B cell (primary cell): Measurements from ENCODE around the gene ZRANB3. TPM values are rescaled to one million over a fixed set of nuclear protein-coding genes. Genes with fewer than 3 reads are reported as not detected.

Source experiments
- ATAC-seq: fragments of 200-7000 bp; cut with Tn5 transposase; one replicate; pipeline ENCODE4 v1.10.0; 2021; ENCODE audit warnings: low read depth, mild to moderate bottlenecking, moderate number of reproducible peaks, moderate library complexity
- CTCF ChIA-PET: fragments of 350-600 bp; sonication (Branson Sonifier 250); formaldehyde crosslinking; loops from one replicate; lab custom pipeline; 2021; ENCODE audit warnings: antibody characterized with exemption, inconsistent platforms; lab: Charles Lee
- POLR2A ChIA-PET: fragments of 350-600 bp; sonication (Branson Sonifier 250); formaldehyde crosslinking; loops from one replicate; lab custom pipeline; 2021; ENCODE audit warnings: antibody characterized with exemption; lab: Charles Lee
- DNase-seq: peaks from one replicate; pipeline ENCODE4 v3.0.0; 2013
- H2AFZ ChIP-seq: 2 replicates; pipeline ENCODE4 v1.6.1; 2012; ENCODE audit warnings: mild to moderate bottlenecking, low read depth, low read length; ENCODE audit not compliant: insufficient read depth, poor library complexity, severe bottlenecking
- H3K27ac ChIP-seq, 2 donors: 1 replicate in 1 of 2; 2 replicates in 1 of 2; pipeline ENCODE4 v1.5.1; 2012 to 2013; ENCODE audit warnings: low read length in 2 of 2, mild to moderate bottlenecking in 2 of 2, moderate library complexity in 1 of 2
- H3K27me3 ChIP-seq, 4 experiments: fragments of 200-600 bp in 1 of 4; sonication (generic) in 1 of 4; replicated peaks in 1 of 4; 1 replicate in 2 of 4; 2 replicates in 2 of 4; pipeline versions ENCODE4 v1.6.1 to v1.7.0; 2013 to 2016; ENCODE audit warnings: low read length in 3 of 4, mild to moderate bottlenecking in 2 of 4, mixed read lengths in 1 of 4, moderate library complexity in 1 of 4; ENCODE audit not compliant: insufficient read depth in 4 of 4, control insufficient read depth in 3 of 4; ENCODE audit errors: control extremely low read depth in 1 of 4
- H3K36me3 ChIP-seq, 2 experiments: replicated peaks in 1 of 2; 1 replicate in 1 of 2; 2 replicates in 1 of 2; pipeline versions ENCODE4 v1.6.1 to v1.7.1; 2013; ENCODE audit warnings: low read length in 1 of 2; ENCODE audit not compliant: insufficient read depth in 2 of 2, control insufficient read depth in 1 of 2; ENCODE audit errors: control extremely low read depth in 1 of 2, extremely low read depth in 1 of 2
- H3K4me1 ChIP-seq, 2 donors: fragments of 200-600 bp in 1 of 2; sonication (generic) in 1 of 2; 1 replicate in 1 of 2; 2 replicates in 1 of 2; pipeline versions ENCODE4 v1.5.1 to v1.6.1; 2013 to 2017; ENCODE audit warnings: low read length in 2 of 2; ENCODE audit not compliant: control insufficient read depth in 2 of 2, insufficient read depth in 2 of 2
- H3K4me2 ChIP-seq: replicated peaks from 2 replicates; pipeline ENCODE3; 2012; ENCODE audit warnings: mild to moderate bottlenecking, low read depth, low read length; ENCODE audit not compliant: poor library complexity, severe bottlenecking
- H3K4me3 ChIP-seq, 5 experiments: fragments of 200-600 bp in 1 of 5; sonication (generic) in 1 of 5; 1 replicate in 3 of 5; 2 replicates in 2 of 5; pipeline versions ENCODE4 v1.5.1 to v1.7.0; 2011 to 2016; ENCODE audit warnings: low read length in 4 of 5, mild to moderate bottlenecking in 4 of 5, low read depth in 2 of 5, control low read depth in 1 of 5, moderate library complexity in 1 of 5; ENCODE audit not compliant: insufficient read depth in 1 of 5; ENCODE audit errors: control extremely low read depth in 1 of 5, extremely low read depth in 1 of 5
- H3K79me2 ChIP-seq: fragments of 200-600 bp; sonication (generic); one replicate; pipeline ENCODE4 v1.6.0; 2016; ENCODE audit warnings: low read length; ENCODE audit not compliant: control insufficient read depth, insufficient read depth
- H3K9ac ChIP-seq: fragments of 200-600 bp; sonication (generic); 2 replicates; pipeline ENCODE4 v1.6.1; 2017; ENCODE audit warnings: mild to moderate bottlenecking, low read length, moderate library complexity
- H3K9me3 ChIP-seq, 3 donors: one replicate each; pipeline versions ENCODE4 v1.6.1 to v1.7.1; 2013; ENCODE audit warnings: low read length in 2 of 3; ENCODE audit not compliant: control insufficient read depth in 2 of 3, insufficient read depth in 1 of 3; ENCODE audit errors: control extremely low read depth in 1 of 3
- H4K20me1 ChIP-seq: 2 replicates; pipeline ENCODE4 v1.6.0; 2012; ENCODE audit warnings: mild to moderate bottlenecking, low read length; ENCODE audit not compliant: insufficient read depth, control insufficient read depth, poor library complexity, severe bottlenecking
- H3K27ac Mint-ChIP-seq: one replicate; pipeline ENCODE4 v1.8.0; 2021; ENCODE audit warnings: mixed read lengths
- H3K27me3 Mint-ChIP-seq: one replicate; pipeline ENCODE4 v1.8.0; 2021; ENCODE audit warnings: mixed read lengths
- H3K4me1 Mint-ChIP-seq: one replicate; pipeline ENCODE4 v1.8.0; 2021; ENCODE audit warnings: mixed read lengths
- H3K4me3 Mint-ChIP-seq: one replicate; pipeline ENCODE4 v1.8.0; 2021; ENCODE audit warnings: mixed read lengths
- H3K9me3 Mint-ChIP-seq: one replicate; pipeline ENCODE4 v1.8.0; 2022; ENCODE audit warnings: mixed read lengths; ENCODE audit not compliant: insufficient read depth
- EZH2 ChIP-seq: IDR thresholded peaks from 2 replicates; pipeline ENCODE4 v1.6.1; 2012; ENCODE audit warnings: borderline replicate concordance, low read depth, mild to moderate bottlenecking, moderate library complexity, low read length; ENCODE audit not compliant: insufficient read depth, poor library complexity, severe bottlenecking
- WGBS: methylation state at CpG from one replicate; pipeline ENCODE4 v1.1.5; 2013; ENCODE audit warnings: missing lambda C conversion rate; ENCODE audit not compliant: insufficient coverage; 5-methylcytosine and 5-hydroxymethylcytosine counted together
- intact Hi-C: fragments of 100-400 bp; cut with micrococcal nuclease; formaldehyde crosslinking; loops from one replicate; pipeline ENCODE4 v1.10.0; 2022
- polyA plus RNA-seq: library from polyadenylated mRNA; depleted of rRNA; stranded (reverse); fragments of >200 nt; gene quantifications from 2 replicates; pipeline ENCODE4 v1.2.3, GENCODE V29; 2012
- total RNA-seq, 2 donors: library from RNA; stranded (reverse); fragments of 120-200 nt in 1 of 2; gene quantifications; 1 replicate in 1 of 2; 2 replicates in 1 of 2; pipeline versions ENCODE4 v1.2.3 to v1.2.4, GENCODE V29; 2013 to 2022
- TF ChIP-seq, protein P1 (sequence below): fragments of 200-600 bp; IDR thresholded peaks from one replicate; pipeline ENCODE4 v1.8.0; 2022; ENCODE audit warnings: antibody characterized with exemption, mild to moderate bottlenecking

The ZRANB3 gene
- total and polyA plus RNA-seq, 2 donors (not counting 1 experiment from before 2014, with no cell fraction given) = 2.4 to 9.8 TPM

DNA sequence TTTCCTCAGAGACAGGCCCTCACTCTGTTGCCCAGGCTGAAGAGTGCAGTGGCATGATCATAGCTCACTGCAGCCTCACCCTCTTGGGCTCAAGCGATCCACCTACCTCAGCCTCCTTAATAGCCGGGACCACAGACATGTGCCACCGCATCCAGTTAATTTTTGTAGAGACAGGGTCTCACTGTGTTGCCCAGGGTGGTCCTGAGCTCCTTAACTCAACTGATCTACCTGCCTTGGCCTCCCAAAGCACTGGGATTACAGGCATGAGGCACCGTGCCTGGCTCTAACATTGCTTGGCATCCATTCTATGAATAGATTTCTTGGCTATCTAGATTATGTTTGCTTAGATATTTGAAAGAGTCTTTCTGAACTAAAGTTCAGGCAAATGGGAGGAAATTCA, 21.9 kb upstream of the ZRANB3 start:
- no peaks in the 10 kb centered on the region for H3K36me3 ChIP-seq
- intact Hi-C loops = no loop called here
- no peaks in the 10 kb centered on the region for H3K27me3 Mint-ChIP-seq
- TF ChIP-seq, protein P1, sequence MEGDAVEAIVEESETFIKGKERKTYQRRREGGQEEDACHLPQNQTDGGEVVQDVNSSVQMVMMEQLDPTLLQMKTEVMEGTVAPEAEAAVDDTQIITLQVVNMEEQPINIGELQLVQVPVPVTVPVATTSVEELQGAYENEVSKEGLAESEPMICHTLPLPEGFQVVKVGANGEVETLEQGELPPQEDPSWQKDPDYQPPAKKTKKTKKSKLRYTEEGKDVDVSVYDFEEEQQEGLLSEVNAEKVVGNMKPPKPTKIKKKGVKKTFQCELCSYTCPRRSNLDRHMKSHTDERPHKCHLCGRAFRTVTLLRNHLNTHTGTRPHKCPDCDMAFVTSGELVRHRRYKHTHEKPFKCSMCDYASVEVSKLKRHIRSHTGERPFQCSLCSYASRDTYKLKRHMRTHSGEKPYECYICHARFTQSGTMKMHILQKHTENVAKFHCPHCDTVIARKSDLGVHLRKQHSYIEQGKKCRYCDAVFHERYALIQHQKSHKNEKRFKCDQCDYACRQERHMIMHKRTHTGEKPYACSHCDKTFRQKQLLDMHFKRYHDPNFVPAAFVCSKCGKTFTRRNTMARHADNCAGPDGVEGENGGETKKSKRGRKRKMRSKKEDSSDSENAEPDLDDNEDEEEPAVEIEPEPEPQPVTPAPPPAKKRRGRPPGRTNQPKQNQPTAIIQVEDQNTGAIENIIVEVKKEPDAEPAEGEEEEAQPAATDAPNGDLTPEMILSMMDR = no peak
- no peak for TF ChIP-seq EZH2
- H2AFZ ChIP-seq = no peak overlapping the region
- no peak overlapping the region for H3K4me3 Mint-ChIP-seq
- no peak overlapping the region for H3K27ac Mint-ChIP-seq
- no peak overlapping the region for H3K27ac ChIP-seq
- no peaks in the 10 kb centered on the region for H3K9me3 Mint-ChIP-seq
- peaks cover 79% of the 10 kb centered on the region for H3K79me2 ChIP-seq
- H4K20me1 ChIP-seq = no peaks in the 10 kb centered on the region
- WGBS = 100% methylated on average over 4 of the region's 4 CpGs
- no peaks in the 10 kb centered on the region for H3K4me1 ChIP-seq
- H3K4me2 ChIP-seq = no peak overlapping the region
- POLR2A ChIA-PET = no interaction called here
- H3K4me3 ChIP-seq = no peak overlapping the region
- H3K9ac ChIP-seq = no peak overlapping the region
- no peak for ATAC-seq
- H3K4me1 Mint-ChIP-seq = peaks cover 16% of the 10 kb centered on the region
- CTCF ChIA-PET = no interaction called here
- DNase-seq = no peak
- H3K27me3 ChIP-seq = no peaks in the 10 kb centered on the region
- no peaks in the 10 kb centered on the region for H3K9me3 ChIP-seq

DNA sequence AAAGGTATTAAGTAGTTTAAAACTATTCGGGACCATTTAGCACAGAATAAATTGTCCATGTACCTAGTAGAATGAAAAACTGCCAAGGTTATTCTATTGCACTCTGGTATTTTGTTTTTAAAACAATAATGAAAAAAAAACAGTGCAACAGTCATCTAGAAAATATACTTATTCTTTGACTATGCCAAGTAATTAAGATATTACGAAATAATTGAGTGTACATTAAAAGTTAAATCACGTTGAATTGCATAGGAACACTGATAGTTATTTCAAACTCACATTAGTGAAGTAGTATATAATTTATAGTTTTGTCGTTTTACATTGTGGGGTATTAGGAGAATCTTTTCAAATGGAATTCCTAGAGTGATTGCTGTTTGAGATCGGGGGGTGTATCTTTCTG, 20.3 kb upstream of the ZRANB3 start:
- no peaks in the 10 kb centered on the region for H3K4me1 ChIP-seq
- CTCF ChIA-PET = no interaction called here
- Mint-ChIP-seq H3K4me1 (peaks cover 13% of the 10 kb centered on the region), H3K9me3 (no peaks in the 10 kb centered on the region), H3K27me3 (no peaks in the 10 kb centered on the region), H3K4me3 (no peak overlapping the region), H3K27ac (no peak overlapping the region)
- H3K79me2 ChIP-seq = peaks cover 83% of the 10 kb centered on the region
- TF ChIP-seq, protein P1 = no peak
- TF ChIP-seq EZH2 = no peak
- no peak overlapping the region for H3K27ac ChIP-seq
- DNase-seq = no peak
- H4K20me1 ChIP-seq = no peaks in the 10 kb centered on the region
- no peak for ATAC-seq
- POLR2A ChIA-PET = no interaction called here
- H3K4me3 ChIP-seq = no peak overlapping the region
- H3K9me3 ChIP-seq = no peaks in the 10 kb centered on the region
- H3K27me3 ChIP-seq = no peaks in the 10 kb centered on the region
- no CpG with 5 or more reads among the region's 5 CpGs for WGBS
- intact Hi-C loops = no loop called here
- H3K4me2 ChIP-seq = no peak overlapping the region
- H3K36me3 ChIP-seq = no peaks in the 10 kb centered on the region
- no peak overlapping the region for H2AFZ ChIP-seq
- H3K9ac ChIP-seq = no peak overlapping the region
